Measurements from ENCODE around the gene NUP98.

The NUP98 gene

DNA sequence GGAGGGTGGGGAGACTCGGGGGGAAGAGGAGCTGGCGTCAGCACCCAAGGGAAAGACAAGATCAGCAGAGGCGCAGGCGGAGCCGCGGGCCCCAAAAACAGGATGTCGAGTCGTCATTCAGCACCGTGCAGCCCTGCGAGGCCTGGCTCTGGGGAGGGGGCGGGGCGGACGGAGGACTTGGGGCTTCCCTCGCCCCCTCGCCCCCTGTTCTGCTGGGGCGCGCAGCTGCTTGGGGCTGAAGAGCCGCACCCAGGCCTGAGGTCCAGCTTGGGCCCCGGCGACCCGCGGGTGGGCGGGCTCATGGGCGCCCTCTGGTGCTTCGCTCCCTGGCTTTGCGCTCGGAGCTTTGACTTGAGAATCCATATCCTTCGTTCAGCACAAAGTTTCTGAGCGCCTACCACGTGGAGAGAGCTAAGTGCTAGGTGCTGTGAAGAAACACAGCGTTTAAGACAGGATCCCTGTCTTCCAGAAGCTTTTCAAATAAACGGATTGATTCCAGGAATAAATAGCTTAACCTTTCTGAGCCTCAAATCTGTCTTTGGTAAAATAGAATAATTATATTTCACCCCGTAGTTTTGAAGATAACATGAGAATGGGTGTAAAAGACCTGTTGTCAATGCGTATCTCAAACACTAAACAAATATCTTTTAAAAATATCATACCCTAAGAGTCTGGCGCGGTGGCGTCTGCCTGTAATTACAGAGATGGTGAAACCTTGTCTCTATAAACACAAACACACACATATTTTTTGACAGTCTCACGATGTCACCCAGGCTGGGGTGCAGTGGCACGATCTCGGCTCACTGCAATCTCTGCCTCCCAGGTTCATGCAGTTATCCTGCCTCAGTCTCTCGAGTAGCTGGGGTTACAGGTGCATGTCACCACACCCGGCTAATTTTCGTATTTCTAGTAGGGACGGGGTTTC lies 44.3 kb upstream of the NUP98 start (continued):
- TF ChIP-seq HOXA7 (CRISPR knock-in tag; IDR thresholded peaks at IDR 0.05; ENCODE audit: borderline replicate concordance): no peak
- TF ChIP-seq ZNF561 (tag by site-specific recombination; IDR thresholded peaks at IDR 0.05; ENCODE audit: borderline replicate concordance): no peak
- no peak for TF ChIP-seq ZNF837 (tag by site-specific recombination; IDR thresholded peaks at IDR 0.05)

DNA sequence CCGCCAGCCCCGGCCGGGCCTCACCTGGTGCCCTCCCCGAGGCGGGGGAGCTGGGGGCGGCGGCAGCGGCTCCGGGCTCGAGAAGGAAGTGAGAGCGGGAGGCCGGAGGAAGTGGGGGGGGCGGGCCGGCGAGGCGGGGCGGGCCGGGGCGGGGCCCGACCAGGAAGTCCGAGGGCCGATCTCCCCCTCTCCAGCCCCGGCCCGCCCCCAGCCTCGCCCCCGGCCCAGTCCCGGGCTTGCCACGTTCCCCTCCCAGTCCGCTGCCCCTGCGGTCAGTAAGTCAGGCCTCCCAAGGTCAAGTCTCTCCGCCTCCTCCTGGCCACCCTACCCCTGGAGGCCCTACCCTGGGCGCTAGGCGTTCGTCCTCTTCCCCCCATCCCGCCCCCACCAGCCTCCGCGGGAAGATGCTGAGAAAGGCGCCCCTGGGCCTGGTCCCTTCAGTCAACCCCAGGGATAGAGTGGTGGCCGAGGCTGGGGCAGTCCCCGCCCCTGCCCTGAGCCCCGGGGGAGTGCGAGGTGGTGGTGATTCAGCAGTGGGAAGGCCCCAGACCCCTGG lies 43.6 kb upstream of the NUP98 start, which contains the start of gene RHOG:
Gene RHOG, minus strand, starts transcription at position 90 of the 556 bp plus-strand sequence. CDS start 12,821 bp downstream, outside the sequence.
- ChIA-PET CTCF (interaction anchor here (0.9 to 19.6 kb wide), 14 partner anchors 9 to 239 kb away, joined by 3 to 589 read pairs (median 6); partner anchors contain the start of genes PGAP2 and STIM1), POLR2A (interaction anchor here (0.5 to 3.7 kb wide), 15 partner anchors 12 to 1133 kb away, joined by 3 to 45 read pairs (median 5); partner anchors contain the start of genes PGAP2 and STIM1)
- Histone ChIP-seq H3K4me1 (ENCODE audit: control insufficient read depth, insufficient read depth, low read length) (no peaks in the 10 kb centered on the region), H3K9me3 (ENCODE audit: control insufficient read depth, insufficient read depth, low read depth, low read length) (no peaks in the 10 kb centered on the region), H3K36me3 (ENCODE audit: control insufficient read depth in 2 of 2, insufficient read depth in 1 of 2, low read length in 2 of 2) (peaks cover 0 to 12% of the 10 kb centered on the region in 2 experiments; a peak in 1 of 3 replicates), H3K27ac (ENCODE audit: extremely low read depth, low read depth, low read length) (0 out of 2 replicates have a peak within 1 kb of the TSS, but pooled peaks have one; percentile 19), H3K4me3 (ENCODE audit: low read depth, low read length) (peak within 1 kb of the TSS; percentile 67)
- TF ChIP-seq HOXD13 (CRISPR knock-in tag; IDR thresholded peaks at IDR 0.05; ENCODE audit: borderline replicate concordance) (no peak), ZNF354C (tag by site-specific recombination; IDR thresholded peaks at IDR 0.05; ENCODE audit: borderline replicate concordance, low read depth) (no peak), ZNF544 (tag by site-specific recombination; IDR thresholded peaks at IDR 0.05) (no peak)
- TF ChIP-seq, protein P1, sequence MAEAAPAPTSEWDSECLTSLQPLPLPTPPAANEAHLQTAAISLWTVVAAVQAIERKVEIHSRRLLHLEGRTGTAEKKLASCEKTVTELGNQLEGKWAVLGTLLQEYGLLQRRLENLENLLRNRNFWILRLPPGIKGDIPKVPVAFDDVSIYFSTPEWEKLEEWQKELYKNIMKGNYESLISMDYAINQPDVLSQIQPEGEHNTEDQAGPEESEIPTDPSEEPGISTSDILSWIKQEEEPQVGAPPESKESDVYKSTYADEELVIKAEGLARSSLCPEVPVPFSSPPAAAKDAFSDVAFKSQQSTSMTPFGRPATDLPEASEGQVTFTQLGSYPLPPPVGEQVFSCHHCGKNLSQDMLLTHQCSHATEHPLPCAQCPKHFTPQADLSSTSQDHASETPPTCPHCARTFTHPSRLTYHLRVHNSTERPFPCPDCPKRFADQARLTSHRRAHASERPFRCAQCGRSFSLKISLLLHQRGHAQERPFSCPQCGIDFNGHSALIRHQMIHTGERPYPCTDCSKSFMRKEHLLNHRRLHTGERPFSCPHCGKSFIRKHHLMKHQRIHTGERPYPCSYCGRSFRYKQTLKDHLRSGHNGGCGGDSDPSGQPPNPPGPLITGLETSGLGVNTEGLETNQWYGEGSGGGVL (tag by site-specific recombination; IDR thresholded peaks at IDR 0.05): peak; percentile 66; the same call in 1 of the 2 replicates

DNA sequence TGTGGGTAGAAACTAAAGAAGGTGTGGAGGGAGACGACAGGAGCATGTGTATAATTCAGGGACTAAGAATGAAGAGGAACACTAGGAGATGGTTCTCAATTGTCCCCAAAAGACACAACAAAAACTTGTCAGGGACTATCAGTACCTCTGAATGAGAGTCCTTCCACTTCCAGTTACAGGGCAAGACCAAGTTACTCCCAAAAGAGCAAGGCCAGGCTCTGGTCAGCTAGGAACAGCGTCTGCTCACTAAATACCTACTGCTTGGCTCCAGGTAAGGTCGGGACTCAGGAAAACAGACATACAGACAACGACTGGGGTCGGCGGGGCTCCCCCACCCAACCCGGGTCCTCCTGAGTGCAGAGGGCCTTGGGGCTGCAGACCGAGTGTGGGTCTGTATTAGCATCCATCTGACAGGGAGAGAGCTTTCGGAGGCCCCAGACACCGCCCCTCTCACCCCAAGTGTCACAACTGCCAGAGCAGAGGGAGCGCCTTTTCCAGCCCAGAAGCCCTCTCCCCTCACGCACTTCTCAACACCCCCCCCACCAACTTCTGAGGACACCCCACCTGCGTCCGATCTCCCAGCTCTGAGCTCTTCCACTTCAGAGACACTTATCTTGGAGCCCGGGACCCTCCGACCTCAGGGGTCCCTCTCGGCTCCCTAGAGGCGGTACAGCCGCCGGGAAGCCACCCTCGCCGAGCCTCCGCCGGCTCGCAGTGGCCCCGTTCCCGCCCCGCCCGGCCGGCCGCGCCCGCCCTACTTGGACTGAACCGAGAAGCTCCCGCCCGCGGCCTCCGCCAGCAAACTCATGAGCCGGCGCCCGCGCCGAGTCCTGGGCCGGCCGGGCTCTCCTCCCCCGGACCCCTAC lies 42.9 kb upstream of the NUP98 start:
- H3K4me3 ChIP-seq (ENCODE audit: low read depth, low read length): peak overlapping the region; percentile 67
- H3K9me3 ChIP-seq (ENCODE audit: control insufficient read depth, insufficient read depth, low read depth, low read length): no peaks in the 10 kb centered on the region
- H3K27ac ChIP-seq (ENCODE audit: extremely low read depth, low read depth, low read length): 0 out of 2 replicates have a peak overlapping the region, but pooled peaks have one; percentile 7
- POLR2A ChIA-PET: interaction anchor here (0.6 to 3.7 kb wide), 10 partner anchors 9 to 1132 kb away, joined by 3 to 45 read pairs (median 8); partner anchors contain the start of genes PGAP2 and STIM1
- CTCF ChIA-PET: interaction anchor here (1.1 to 19.6 kb wide), 7 partner anchors 8 to 230 kb away, joined by 3 to 589 read pairs (median 9); partner anchors contain the start of gene STIM1
- H3K36me3 ChIP-seq (ENCODE audit: control insufficient read depth in 2 of 2, insufficient read depth in 1 of 2, low read length in 2 of 2): peaks cover 0 to 16% of the 10 kb centered on the region in 2 experiments; a peak in 1 of 3 replicates
- no peaks in the 10 kb centered on the region for H3K4me1 ChIP-seq (ENCODE audit: control insufficient read depth, insufficient read depth, low read length)
- TF ChIP-seq ZNF785 (tag by site-specific recombination; IDR thresholded peaks at IDR 0.05) (no peak), ZNF335 (tag by site-specific recombination; conservative IDR thresholded peaks at IDR 0.05) (peak; percentile 45), ZNF341 (tag by site-specific recombination; IDR thresholded peaks at IDR 0.05; ENCODE audit: low read depth) (peak; percentile 48), ZNF404 (tag by site-specific recombination; IDR thresholded peaks at IDR 0.05) (no peak), ZBTB20 (tag by site-specific recombination; IDR thresholded peaks at IDR 0.05) (peak; percentile 35; the same call in 1 of the 2 replicates), ZNF112 (tag by site-specific recombination; IDR thresholded peaks at IDR 0.05) (no peak), ZNF561 (tag by site-specific recombination; IDR thresholded peaks at IDR 0.05; ENCODE audit: borderline replicate concordance) (peak; percentile 70; the same call in 1 of the 2 replicates), ZFP41 (tag by site-specific recombination; IDR thresholded peaks at IDR 0.05; ENCODE audit: borderline replicate concordance) (no peak), ZNF626 (tag by site-specific recombination; IDR thresholded peaks at IDR 0.05) (no peak)
- TF ChIP-seq, protein P1 (tag by site-specific recombination; IDR thresholded peaks at IDR 0.05): 0 out of 2 replicates have a peak, but pooled peaks have one; percentile 11
- TF ChIP-seq, protein P2, sequence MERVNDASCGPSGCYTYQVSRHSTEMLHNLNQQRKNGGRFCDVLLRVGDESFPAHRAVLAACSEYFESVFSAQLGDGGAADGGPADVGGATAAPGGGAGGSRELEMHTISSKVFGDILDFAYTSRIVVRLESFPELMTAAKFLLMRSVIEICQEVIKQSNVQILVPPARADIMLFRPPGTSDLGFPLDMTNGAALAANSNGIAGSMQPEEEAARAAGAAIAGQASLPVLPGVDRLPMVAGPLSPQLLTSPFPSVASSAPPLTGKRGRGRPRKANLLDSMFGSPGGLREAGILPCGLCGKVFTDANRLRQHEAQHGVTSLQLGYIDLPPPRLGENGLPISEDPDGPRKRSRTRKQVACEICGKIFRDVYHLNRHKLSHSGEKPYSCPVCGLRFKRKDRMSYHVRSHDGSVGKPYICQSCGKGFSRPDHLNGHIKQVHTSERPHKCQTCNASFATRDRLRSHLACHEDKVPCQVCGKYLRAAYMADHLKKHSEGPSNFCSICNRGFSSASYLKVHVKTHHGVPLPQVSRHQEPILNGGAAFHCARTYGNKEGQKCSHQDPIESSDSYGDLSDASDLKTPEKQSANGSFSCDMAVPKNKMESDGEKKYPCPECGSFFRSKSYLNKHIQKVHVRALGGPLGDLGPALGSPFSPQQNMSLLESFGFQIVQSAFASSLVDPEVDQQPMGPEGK (tag by site-specific recombination; IDR thresholded peaks at IDR 0.05): 0 out of 2 replicates have a peak, but pooled peaks have one; percentile 19
- TF ChIP-seq, protein P3, sequence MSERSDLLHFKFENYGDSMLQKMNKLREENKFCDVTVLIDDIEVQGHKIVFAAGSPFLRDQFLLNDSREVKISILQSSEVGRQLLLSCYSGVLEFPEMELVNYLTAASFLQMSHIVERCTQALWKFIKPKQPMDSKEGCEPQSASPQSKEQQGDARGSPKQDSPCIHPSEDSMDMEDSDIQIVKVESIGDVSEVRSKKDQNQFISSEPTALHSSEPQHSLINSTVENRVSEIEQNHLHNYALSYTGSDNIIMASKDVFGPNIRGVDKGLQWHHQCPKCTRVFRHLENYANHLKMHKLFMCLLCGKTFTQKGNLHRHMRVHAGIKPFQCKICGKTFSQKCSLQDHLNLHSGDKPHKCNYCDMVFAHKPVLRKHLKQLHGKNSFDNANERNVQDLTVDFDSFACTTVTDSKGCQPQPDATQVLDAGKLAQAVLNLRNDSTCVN (tag by site-specific recombination; optimal IDR thresholded peaks at IDR 0.05): peak; percentile 11
- TF ChIP-seq, protein P4, sequence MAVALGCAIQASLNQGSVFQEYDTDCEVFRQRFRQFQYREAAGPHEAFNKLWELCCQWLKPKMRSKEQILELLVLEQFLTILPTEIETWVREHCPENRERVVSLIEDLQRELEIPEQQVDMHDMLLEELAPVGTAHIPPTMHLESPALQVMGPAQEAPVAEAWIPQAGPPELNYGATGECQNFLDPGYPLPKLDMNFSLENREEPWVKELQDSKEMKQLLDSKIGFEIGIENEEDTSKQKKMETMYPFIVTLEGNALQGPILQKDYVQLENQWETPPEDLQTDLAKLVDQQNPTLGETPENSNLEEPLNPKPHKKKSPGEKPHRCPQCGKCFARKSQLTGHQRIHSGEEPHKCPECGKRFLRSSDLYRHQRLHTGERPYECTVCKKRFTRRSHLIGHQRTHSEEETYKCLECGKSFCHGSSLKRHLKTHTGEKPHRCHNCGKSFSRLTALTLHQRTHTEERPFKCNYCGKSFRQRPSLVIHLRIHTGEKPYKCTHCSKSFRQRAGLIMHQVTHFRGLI (tag by site-specific recombination; IDR thresholded peaks at IDR 0.05): peak; percentile 41; the same call in 1 of the 2 replicates

All from HEK293 (cell line).